Renal cortical epithelial cell (primary cell): ENCODE data around the gene BICDL1. TPM values are rescaled to one million over a fixed set of nuclear protein-coding genes. Genes with fewer than 3 reads are reported as not detected.
"Not testable (repeated sequence)": the region's sequence is repeated elsewhere in the genome, so short reads cannot be mapped to it uniquely, and the experiment has no call there.

Source experiments
- DNase-seq: peaks from one replicate; pipeline ENCODE4 v3.0.0-alpha.2; 2011; ENCODE audit warnings: low read depth
- total RNA-seq: library from RNA; depleted of rRNA; stranded (reverse); fragments of >200 nt; gene quantifications from 2 replicates; pipeline ENCODE4 v1.2.3, GENCODE V29; 2014

The BICDL1 gene
- total RNA-seq, 1 donor from 2014 or later: 9.2 TPM

DNA sequence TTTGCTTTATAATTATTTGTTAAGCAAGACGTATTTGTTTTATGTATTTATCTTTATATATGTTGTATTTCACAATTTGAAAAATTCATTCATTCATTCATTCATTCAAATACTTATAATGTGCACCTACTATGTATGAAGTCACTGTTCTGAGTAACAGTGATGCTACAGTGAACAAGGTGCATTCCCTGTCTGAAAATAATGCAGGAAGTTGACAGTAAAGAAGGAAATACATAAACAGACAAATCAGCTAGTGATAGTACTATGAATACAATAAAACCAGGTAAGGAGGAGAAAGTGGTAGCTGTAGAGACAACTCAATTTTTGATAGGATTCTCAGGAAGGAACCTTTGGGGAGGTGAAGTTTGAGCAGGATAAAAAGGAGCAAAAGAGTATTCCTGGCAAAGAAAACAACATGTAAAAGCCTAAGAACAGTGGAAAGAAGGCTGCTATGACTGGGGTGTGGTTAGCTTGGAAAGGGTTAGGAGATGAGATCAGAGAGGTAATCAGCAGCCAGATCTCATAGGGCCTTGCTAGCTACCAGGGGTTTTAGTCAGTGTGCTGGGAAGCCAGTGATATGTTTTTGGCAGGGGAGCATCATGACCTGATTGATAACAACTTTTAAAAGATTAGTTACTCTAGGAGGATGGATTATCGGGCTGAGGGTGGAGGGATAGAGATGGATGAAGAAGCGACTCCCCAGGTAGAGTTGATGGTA is 17.4 kb downstream of the BICDL1 start:
- DNase-seq: peak; percentile 29

DNA sequence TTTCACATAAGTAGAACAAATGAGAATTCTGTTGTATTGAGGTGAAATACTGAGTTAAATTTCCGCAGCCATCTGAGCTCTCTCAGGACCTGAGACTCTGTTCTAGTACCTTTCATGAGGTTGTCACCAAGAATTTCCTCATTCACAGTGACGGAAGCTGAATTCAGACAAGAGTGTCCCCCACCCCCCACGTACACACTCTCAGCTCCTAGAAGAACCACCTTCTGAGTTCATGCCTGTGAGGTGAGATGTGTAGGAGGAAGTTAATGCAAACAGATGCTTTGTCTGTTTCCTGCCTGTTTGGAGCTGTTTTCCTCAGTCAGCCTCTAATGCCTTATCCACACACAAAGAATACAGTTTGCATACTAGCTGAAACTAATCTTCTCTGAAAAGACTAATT is 18.2 kb downstream of the BICDL1 start:
- DNase-seq: no peak

DNA sequence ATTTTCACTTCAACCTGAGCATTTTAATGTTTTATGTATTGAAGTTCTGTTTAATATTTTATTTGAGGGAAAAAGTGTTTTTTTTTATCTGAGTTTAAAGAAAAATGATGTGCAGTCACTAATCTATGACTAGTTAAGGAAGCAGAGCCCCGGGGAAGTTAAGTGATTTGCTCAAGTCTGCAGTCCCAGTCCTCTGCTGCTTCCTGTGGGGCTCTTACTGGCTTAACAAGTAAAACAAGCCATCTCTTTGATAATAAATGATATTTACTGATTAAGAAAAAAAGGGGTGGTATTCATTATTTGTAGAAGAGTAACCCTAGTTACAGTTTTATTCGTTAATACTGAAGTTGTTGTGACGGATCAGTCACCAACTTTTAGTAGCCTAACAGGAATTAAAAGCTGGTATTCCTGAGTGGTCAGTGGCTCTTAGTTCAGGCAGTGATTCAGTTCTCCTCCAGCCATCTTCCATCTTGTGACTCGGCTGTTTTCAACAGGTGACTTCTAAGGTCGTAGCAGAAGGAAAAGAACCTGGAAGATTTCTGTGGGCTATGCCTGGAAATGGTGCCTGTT is 21.7 kb downstream of the BICDL1 start:
- DNase-seq: peak; percentile 34

DNA sequence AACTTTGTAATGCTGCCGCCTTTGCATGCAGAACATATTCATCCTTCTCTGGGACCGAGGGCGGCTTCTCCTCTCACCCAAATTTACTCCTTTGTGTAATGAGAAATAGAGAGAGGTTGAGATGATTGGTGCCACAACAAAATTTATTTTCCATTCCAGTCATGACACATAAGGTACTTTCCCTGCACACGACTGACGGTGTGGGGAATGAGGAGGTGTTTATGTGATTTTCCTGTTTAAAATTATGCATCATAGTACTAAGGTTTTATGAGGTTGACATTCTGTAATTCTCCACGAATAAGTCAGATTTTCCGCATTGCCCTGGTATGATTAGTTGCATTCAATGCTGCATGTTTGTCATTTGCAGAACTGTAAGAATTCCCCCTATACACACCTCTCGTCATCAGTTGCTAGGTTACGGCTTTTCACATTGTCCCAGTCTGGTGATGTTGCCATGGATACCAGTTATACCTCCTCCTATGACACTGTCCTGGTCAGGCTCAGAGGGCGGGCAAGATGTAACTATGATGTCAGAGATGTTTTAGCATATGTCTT is 23.1 kb downstream of the BICDL1 start:
- peak; percentile 37 for DNase-seq

DNA sequence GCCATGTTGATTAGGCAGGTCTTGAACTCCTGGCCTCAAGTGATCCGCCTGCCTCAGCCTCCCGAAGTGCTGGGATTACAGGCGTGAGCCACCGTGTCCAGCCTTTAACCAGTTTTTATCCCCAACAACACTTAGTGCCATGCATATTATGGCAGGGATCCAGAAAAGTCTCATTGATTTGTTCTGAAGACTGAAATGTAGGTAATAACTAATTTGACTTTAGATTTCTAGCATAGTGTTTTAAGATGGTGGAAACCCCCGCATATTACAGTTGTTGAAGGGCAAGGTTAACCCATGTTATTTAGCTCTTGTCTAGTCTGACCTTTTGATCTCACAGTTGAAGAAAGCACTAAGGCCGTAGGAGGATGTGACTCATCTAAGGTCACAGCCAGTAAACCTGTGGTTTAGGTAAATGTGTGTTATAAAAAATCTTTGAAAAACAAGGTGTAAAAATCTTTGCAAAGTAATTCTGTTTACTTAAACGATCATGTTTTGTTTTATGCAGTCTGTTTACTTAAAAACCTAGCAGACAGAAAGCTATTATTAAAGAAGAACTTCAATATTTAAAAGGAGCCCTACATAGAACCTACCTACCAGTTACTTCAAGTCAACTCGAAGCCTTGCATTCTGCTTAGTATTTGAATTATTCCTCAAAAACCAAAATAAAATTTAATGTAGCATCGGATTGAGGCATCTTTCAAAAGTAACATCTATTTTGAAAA is 24.8 kb downstream of the BICDL1 start:
- DNase-seq: peak; percentile 80

DNA sequence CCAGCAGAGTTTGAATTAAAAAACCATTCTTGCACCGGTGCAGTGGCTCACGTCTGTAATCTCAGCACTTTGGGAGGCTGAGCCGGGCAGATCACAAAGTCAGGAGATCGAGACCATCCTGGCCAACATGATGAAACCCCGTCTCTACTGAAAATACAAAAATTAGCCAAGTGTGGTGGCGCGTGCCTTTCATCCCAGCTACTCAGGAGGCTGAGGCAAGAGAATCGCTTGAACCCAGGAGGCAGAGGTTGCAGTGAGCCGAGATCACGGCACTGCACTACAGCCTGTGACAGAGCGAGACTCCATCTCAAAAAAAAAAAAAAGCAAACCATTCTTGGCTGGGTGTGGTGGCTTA is 25.3 kb downstream of the BICDL1 start:
- DNase-seq: not testable (repeated sequence)

DNA sequence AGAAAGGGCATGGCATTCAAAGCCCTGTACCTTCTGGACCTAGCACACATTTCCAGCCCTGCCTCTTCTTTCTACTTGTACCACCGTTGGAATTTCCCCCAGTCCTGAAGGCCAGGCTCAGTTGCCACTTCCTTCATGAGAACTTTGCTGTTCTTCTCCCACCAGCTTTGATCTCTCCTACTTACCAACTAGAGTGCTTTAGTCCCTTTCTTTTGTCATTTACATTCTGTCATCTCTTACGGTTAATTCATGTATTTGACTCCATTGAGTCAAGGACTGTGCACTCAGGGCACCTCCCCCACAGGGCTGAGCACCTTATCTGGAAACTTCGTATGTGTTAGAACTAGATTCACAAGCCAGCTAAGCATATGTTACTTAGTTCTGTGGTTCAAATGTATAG is 26.3 kb downstream of the BICDL1 start:
- no peak for DNase-seq

DNA sequence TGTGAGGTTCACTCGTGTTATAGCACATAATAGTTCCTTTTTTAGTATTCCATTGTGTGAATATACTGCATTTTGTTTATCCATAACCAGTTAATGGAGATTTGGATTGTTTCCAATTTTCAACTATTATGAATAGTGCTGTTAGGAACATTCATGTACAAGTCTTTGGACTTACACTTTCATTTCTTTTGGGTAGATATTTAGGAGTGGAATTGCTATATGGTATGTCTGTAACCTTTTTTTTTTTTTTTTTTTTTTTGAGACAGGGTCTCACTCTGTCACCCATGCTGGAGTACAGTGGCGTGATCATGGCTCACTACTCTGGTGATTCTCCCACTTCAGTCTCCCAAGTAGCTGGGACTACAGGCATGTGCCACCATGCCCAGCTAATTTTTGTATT is 27.2 kb downstream of the BICDL1 start:
- DNase-seq: not testable (repeated sequence)

DNA sequence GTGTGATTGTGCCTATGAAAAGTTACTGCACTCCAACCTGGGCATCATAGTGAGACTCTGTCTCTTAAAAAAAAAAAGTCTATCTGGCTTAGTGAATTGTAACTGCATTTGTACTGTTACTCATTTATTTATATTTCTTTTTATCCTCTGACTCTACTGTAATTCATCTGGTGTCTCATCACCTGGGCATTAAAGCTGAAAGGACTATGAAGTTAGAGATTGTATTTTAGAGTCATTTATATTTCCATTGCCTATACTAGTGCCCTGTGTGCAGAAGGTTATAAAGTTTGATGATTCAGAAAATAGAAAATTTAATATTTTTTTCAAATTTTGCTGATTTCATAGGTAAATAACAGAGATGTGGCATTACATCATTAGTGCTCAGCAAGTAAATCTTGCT is 30.2 kb downstream of the BICDL1 start:
- DNase-seq: no peak

DNA sequence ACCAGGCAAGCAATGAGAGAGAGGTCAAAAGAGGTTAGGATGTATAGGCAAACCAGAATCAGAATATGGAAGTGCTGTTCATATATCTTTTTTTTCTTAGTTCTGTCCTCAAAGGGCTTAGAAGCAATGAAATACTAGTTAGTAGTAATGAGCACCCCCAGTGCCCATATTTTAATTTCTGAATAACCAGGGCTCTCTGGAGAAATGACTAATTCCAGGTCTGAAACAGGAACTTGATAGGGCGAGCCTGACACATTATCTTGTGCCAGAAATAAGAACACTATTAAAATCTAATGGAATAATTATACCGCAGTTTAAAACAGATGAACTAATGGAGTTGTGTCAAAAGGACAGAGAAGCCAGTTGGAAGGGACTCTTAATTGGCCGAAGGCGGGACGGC is 30.9 kb downstream of the BICDL1 start:
- DNase-seq: no peak

DNA sequence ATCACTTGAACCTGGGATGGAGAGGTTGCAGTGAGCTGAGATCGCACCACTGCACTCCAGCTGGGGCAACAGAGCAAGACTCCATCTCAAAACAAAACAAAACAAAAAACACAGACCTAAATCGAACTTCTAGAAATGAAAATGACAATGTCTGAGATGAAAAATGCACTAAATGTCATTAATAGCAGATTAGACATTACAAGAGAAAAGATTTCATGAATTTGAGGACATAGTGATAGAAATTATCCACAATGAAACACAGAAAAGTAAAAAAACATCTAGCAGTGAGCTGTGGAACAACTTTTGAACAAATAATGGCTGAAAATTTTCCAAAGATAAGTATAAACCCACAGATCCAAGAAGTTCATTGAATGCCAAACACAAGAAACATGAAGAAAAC is 35.2 kb downstream of the BICDL1 start:
- DNase-seq: no peak

DNA sequence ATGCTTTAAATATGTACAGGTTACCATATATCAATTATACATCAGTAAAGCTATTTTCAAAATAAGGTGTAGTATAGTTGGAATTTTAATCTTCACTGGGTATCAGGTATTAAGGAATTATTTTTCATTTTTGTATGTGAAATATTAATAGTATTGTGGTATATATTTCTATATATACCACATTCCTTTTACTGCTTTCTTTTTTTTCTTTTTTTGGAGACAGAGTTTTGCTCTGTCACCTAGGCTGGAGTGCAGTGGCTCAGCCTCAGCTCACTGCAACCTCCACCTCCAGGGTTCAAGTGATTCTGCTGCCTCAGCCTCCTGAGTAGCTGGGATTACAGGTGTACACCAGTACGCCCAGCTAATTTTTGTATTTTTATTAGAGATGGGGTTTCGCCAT is 36.6 kb downstream of the BICDL1 start:
- no peak for DNase-seq

DNA sequence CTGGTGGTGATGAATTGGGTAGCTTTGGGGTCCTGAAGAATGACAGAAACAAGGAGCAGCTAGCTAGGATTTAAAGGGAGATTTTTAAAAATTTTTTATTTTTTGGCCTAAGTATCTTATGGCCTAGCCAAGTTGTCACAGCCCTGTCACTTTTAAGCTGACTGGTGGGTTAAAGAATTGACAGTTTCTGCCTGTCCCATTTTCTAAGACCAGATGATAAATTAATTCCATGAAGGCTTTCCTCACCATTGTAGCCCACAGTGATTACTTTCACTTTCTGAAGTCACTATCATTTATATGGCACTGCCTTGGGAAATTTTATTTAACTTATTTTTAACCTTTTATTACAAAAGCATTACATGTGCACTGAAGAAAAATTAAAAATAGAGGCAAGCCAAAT is 43.2 kb downstream of the BICDL1 start:
- no peak for DNase-seq

DNA sequence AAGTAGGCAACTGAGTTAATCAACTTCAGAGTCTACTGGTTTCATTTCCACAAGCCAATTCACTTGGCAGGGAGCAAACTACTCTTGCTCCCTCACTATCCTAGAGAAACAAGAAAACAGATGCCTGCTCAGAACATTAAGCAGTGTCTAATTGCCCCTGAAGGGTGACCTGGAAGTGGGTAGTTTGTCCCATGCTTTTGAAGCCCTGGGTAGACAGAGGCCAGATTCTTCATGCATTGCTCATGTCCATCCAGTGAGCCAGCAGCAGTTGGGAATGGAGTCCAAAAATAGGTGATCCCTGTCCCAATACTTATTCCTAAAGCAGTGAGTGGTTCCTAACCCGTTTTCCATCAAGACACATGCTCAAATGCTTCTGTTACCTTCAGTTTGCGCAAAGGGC is 48.8 kb downstream of the BICDL1 start:
- DNase-seq: peak; percentile 73

DNA sequence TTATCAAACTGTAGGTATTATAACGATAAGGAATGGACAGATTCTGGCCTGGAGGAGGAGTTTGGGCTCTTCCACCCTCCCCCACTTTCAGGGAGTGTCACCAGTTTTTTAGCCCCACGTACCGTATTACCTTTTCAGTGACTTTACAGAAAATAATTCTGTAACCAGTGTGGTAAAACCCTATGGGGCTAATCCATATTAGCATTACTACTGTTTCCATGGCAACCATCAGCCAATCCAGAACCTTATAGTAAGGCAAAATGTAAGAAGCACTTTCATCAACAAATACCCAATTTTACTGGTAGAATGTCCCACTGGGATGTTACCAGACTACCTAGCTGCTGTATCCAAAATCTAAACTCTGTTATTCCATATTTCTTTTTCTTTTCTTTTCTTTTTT is 50.7 kb downstream of the BICDL1 start:
- DNase-seq: no peak

DNA sequence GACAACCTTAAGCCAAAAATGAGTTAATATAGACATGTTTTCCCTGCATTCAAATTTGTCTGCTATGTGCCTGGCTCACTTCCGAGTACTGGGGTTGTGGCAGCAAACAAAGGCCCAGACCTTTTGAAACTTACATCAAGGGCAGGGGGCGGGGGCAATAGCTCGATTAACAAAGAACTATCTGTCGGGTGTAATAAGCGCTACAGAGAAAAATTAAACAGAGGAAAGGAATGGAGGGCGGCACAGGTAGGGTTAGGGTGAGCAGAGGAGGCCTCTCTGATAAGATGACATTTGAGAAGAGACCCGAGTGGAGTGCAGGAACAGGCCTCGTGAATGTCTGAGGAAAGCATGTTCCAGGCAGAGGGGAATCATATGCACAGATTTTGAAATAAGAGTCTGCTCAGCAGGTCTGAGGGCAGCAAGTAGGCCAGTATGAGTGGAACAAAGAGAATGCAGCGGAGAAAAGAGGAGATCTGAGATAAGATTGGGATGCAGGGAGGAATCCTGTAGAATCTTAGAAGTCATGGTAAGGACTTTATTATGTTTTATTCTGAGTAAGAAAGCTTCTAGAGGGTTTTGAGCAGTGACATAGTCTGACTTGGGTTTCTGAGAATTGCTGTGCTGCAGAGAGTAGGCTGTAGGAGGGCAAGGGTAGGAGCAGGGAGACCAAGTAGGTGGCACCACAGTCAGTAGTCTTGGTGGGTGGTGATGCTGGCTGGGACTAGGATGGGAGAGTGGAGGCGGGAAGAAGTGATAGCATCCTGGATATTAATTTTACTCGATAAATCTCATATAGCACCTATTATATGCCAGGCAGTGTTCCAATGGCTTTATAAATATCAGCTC is 52.6 kb downstream of the BICDL1 start:
- no peak for DNase-seq

DNA sequence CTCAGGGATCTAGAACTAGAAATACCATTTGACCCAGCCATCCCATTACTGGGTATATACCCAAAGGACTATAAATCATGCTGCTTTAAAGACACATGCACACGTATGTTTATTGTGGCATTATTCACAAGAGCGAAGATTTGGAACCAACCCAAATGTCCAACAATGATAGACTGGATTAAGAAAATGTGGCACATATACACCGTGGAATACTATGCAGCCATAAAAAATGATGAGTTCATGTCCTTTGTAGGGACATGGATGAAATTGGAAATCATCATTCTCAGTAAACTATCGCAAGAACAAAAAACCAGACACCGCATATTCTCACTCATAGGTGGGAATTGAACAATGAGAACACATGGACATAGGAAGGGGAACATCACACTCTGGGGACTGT is 56.3 kb downstream of the BICDL1 start:
- DNase-seq: not testable (repeated sequence)

DNA sequence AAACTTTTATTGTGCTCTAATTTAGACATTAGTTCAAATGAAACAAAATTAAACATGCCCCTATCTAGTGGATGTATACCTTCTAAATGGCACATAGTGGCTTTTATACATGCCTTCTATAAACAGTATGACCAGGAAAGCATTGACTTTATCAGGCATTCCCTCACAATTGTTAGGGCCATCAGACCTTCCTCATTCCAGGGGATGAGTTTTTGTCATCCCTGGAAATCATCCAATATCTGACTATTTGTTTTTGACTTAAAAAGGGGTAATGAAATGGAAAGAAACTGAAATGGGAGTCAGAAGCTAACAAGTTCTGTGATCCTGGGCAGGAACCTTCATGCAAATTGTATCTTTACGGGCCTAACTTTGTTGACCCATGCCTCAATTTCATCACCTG is 58.0 kb downstream of the BICDL1 start:
- no peak for DNase-seq

DNA sequence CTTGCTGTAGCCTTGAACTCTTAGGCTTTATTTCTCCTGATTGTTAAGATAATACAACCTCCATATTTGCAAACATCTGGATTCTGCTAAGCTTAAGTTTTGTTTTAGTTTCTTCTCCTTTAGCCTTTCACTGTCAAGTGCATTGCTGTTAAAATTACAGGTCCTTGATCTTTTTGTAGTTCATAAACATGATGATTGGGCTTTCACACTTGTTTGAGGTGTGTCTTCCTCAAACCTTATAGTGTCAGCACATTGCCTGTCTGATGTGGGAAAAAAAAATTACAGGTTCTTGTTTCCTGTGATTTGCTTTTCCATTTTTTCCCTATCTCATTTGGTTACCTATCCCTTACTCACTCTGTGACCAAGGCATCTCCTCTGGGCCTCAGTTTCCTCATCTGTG is 59.2 kb downstream of the BICDL1 start:
- DNase-seq: no peak

DNA sequence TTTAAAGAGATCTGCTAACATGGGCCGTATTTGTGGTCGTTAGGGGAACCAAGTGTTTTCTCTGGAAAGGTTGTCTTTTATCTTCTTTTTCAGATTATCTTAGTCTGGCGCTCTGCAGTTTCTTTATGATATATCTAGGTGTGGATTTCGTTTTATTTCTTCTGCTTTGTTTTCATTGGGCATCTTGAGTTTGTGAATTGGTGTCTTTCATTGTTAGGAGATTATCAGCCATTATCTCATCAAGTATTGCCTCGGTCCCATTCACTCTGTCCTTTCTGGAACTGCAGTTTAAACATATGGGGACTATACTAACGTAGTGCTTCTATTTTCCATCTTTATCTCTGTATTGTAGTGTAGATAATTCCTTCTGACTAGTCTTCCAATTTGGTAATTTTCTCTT is 60.4 kb downstream of the BICDL1 start:
- DNase-seq: no peak

DNA sequence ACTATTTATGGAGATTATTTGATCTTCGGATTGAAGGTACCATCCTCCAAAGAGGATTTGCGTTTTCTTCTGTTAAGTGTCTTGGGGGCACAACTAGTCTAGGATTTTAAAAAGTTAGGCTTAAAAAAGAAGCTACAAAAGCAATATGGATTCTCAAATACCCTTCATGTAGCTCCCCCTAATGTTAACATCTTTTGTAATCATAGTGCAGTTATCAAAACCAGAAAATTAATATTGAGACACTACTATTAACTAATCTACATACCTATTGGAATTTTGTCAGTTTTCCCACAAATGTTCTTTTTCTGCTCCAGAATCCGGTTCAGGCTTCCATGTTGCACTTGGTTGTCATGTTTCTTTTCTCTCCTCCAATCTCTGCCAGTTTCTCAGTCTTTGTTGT is 62.5 kb downstream of the BICDL1 start:
- no peak for DNase-seq

DNA sequence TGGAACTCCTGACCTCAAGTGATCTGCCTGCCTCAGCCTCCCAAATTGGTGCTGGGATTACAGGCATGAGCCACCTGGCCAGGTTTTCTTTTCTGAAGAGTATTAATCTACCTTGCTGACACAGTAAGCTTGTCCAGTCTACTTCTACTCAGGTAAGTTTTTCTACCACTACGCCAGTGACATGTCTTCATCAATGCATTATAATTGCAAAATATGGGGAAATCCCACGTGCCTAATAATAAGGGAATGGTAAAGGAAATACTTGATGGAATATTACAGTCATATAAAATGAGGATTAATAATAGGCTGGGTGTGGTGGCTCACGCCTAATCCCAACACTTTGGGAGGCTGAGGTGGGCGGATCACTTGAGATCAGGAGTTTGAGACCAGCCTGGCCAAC is 65.3 kb downstream of the BICDL1 start:
- DNase-seq: no peak
